ENCODE measurements around the gene ZNF382.
A peak's percentile ranks its signal among the peaks of the same experiment; 100 is the strongest.

The ZNF382 gene

DNA sequence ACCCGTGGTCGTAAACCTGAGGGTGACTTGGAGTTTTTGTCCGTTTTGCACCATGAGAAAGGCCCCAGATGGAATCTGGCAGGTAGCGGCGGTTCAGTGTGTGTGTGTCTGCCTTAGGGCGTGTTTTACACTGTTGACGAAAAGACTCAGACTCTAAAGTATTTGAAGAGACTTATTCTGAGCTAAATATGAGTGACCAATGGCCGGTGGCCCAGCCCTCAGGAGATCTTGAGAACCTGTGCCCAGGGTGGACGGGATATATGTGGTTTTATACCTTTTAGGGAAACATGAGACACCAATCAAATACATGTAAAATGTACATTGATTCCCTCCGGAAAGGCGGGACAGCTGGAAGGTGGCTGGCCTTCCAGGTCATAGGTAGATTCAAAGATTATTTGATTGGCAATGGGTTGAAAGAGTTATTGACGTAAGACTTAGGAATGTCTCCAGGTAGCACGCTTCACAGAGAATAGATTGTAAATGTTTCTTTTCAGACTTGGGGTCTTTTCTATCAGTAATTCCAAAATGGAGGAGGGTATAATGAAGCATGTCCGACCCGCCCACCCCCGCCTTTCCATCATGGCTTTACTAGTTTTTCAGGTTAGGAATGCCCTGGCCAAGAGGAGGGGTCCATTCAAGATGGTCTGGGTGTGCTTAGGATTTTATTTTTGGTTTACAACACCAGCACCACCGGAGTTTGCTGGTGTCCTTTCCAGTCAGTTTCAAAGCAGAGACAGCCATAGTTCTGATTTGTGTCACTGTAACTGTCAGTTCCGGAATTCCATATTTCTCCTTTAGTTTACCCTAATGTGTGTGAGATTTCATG lies 31.0 kb upstream of the ZNF382 start (continued):
- TF ChIP-seq ZNF530 (tag by site-specific recombination; IDR thresholded peaks at IDR 0.05; ENCODE audit: low read depth) (no peak), ZNF335 (tag by site-specific recombination; conservative IDR thresholded peaks at IDR 0.05) (peak; percentile 6), KLF9 (tag by site-specific recombination; IDR thresholded peaks at IDR 0.05; ENCODE audit: low read depth) (peak; percentile 66), ZNF510 (tag by site-specific recombination; IDR thresholded peaks at IDR 0.05; ENCODE audit: insufficient replicate concordance) (no peak), WT1 (tag by site-specific recombination; IDR thresholded peaks at IDR 0.05) (0 out of 2 replicates have a peak, but pooled peaks have one; percentile 8), YY1 (tag by site-specific recombination; IDR thresholded peaks at IDR 0.05) (peak; percentile 82), ZNF501 (tag by site-specific recombination; IDR thresholded peaks at IDR 0.05) (0 out of 2 replicates have a peak, but pooled peaks have one; percentile 26)
- TF ChIP-seq, protein P1, sequence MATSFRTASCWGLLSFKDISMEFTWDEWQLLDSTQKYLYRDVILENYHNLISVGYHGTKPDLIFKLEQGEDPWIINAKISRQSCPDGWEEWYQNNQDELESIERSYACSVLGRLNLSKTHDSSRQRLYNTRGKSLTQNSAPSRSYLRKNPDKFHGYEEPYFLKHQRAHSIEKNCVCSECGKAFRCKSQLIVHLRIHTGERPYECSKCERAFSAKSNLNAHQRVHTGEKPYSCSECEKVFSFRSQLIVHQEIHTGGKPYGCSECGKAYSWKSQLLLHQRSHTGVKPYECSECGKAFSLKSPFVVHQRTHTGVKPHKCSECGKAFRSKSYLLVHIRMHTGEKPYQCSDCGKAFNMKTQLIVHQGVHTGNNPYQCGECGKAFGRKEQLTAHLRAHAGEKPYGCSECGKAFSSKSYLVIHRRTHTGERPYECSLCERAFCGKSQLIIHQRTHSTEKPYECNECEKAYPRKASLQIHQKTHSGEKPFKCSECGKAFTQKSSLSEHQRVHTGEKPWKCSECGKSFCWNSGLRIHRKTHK (tag by site-specific recombination; IDR thresholded peaks at IDR 0.05): no peak

DNA sequence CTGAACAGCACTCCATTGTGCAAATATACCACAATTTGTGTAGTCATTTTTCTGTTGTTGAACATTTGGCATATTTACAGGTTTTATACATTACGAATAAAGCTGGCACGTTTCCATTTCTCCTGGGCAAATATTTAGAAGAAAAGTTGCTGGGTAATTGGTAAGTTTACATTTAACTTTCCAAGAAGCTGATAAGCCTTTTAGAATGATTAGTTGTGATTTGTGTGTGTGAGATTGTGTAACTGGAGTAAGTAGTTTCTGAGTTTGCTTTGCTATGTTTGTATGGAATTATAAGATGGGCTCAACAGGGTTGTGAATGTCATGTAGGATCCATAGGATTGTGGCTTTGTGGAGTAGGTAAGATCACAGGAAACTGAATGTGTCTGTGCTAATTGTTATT lies 30.4 kb upstream of the ZNF382 start:
- H3K4me1 ChIP-seq (ENCODE audit: control insufficient read depth, insufficient read depth, low read length): peaks cover 18% of the 10 kb centered on the region
- peak overlapping the region; percentile 86; the same call in 1 of the 2 replicates for H3K27ac ChIP-seq (ENCODE audit: extremely low read depth, low read depth, low read length)
- CTCF ChIA-PET: interaction anchor here (0.5 kb wide), 1 partner anchor 983 kb away, joined by 4 read pairs; no protein-coding TSS in a partner anchor
- H3K36me3 ChIP-seq (ENCODE audit: control insufficient read depth in 2 of 2, insufficient read depth in 1 of 2, low read length in 2 of 2): peaks cover 58 to 72% of the 10 kb centered on the region in 2 experiments
- no peak overlapping the region for H3K4me3 ChIP-seq (ENCODE audit: low read depth, low read length)
- H3K9me3 ChIP-seq (ENCODE audit: control insufficient read depth, insufficient read depth, low read depth, low read length): peaks cover 10% of the 10 kb centered on the region
- POLR2A ChIA-PET: interaction anchor here (2.7 to 3.6 kb wide), 2 partner anchors 31 to 46 kb away, joined by 45 to 65 read pairs; partner anchors contain the start of genes ZNF260 and ZNF382
- TF ChIP-seq SCRT2 (tag by site-specific recombination; IDR thresholded peaks at IDR 0.05): peak; percentile 67
- no peak for TF ChIP-seq ZFP3 (tag by site-specific recombination; IDR thresholded peaks at IDR 0.05; ENCODE audit: low read depth)
- TF ChIP-seq ZBTB21 (tag by site-specific recombination; IDR thresholded peaks at IDR 0.05): 0 out of 2 replicates have a peak, but pooled peaks have one; percentile 2
- TF ChIP-seq PRDM1 (tag by site-specific recombination; IDR thresholded peaks at IDR 0.05): no peak
- 0 out of 2 replicates have a peak, but pooled peaks have one; percentile 74 for TF ChIP-seq ZNF664 (tag by site-specific recombination; IDR thresholded peaks at IDR 0.05)
- peak; percentile 74; the same call in 1 of the 2 replicates for TF ChIP-seq ZNF2 (tag by site-specific recombination; IDR thresholded peaks at IDR 0.05)
- peak; percentile 68 for TF ChIP-seq PRDM6 (tag by site-specific recombination; IDR thresholded peaks at IDR 0.05)
- TF ChIP-seq KLF1 (tag by site-specific recombination; IDR thresholded peaks at IDR 0.05): no peak
- peak; percentile 73; the same call in 1 of the 2 replicates for TF ChIP-seq GFI1B (tag by site-specific recombination; IDR thresholded peaks at IDR 0.05)
- TF ChIP-seq ZNF280D (tag by site-specific recombination; IDR thresholded peaks at IDR 0.05): 0 out of 2 replicates have a peak, but pooled peaks have one; percentile 22
- TF ChIP-seq, protein P2, sequence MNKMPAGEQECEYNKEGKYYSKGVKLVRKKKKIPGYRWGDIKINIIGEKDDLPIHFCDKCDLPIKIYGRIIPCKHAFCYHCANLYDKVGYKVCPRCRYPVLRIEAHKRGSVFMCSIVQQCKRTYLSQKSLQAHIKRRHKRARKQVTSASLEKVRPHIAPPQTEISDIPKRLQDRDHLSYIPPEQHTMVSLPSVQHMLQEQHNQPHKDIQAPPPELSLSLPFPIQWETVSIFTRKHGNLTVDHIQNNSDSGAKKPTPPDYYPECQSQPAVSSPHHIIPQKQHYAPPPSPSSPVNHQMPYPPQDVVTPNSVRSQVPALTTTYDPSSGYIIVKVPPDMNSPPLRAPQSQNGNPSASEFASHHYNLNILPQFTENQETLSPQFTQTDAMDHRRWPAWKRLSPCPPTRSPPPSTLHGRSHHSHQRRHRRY (tag by site-specific recombination; IDR thresholded peaks at IDR 0.05): no peak
- peak; percentile 43; the same call in 1 of the 2 replicates for TF ChIP-seq FEZF1 (tag by site-specific recombination; IDR thresholded peaks at IDR 0.05)
- no peak for TF ChIP-seq ZNF660 (tag by site-specific recombination; IDR thresholded peaks at IDR 0.05)
- TF ChIP-seq ZNF626 (tag by site-specific recombination; IDR thresholded peaks at IDR 0.05): no peak
- TF ChIP-seq ZBTB17 (tag by site-specific recombination; IDR thresholded peaks at IDR 0.05): peak; percentile 52
- TF ChIP-seq, protein P3, sequence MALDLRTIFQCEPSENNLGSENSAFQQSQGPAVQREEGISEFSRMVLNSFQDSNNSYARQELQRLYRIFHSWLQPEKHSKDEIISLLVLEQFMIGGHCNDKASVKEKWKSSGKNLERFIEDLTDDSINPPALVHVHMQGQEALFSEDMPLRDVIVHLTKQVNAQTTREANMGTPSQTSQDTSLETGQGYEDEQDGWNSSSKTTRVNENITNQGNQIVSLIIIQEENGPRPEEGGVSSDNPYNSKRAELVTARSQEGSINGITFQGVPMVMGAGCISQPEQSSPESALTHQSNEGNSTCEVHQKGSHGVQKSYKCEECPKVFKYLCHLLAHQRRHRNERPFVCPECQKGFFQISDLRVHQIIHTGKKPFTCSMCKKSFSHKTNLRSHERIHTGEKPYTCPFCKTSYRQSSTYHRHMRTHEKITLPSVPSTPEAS (tag by site-specific recombination; IDR thresholded peaks at IDR 0.05): no peak
- no peak; the same call in 1 of the 2 replicates for TF ChIP-seq ZFP69B (tag by site-specific recombination; IDR thresholded peaks at IDR 0.05)
- TF ChIP-seq ZNF600 (tag by site-specific recombination; IDR thresholded peaks at IDR 0.05): peak; percentile 45; the same call in 1 of the 2 replicates
- no peak for TF ChIP-seq ZNF560 (tag by site-specific recombination; IDR thresholded peaks at IDR 0.05; ENCODE audit: borderline replicate concordance)

Data from HEK293 (cell line).